HepG2 (cell line): ENCODE measurements around the gene ABHD15.

ENCODE experiments used
- NFRKB ChIP-seq: fragments of 450-650 bp; IDR thresholded peaks from 2 replicates; pipeline ENCODE4 v1.6.1; 2017
- REPIN1 ChIP-seq: sonication (generic); formaldehyde crosslinking; IDR thresholded peaks from 2 replicates; pipeline ENCODE4 v1.8.0; 2022; ENCODE audit warnings: missing genetic modification reagents, low read depth, mild to moderate bottlenecking, borderline replicate concordance
- YY1 ChIP-seq: IDR thresholded peaks from 2 replicates; pipeline ENCODE4 v1.6.1; 2011; ENCODE audit warnings: low read length, low read depth, moderate library complexity, mild to moderate bottlenecking; ENCODE audit not compliant: insufficient read depth, insufficient replicate concordance
- ZFP36 ChIP-seq: fragments of 150-350 bp; IDR thresholded peaks from 2 replicates; pipeline ENCODE4 v1.6.1; 2018; ENCODE audit warnings: borderline replicate concordance, low read length, low read depth; ENCODE audit not compliant: partially characterized antibody
- ZNF10 ChIP-seq: sonication (generic); formaldehyde crosslinking; IDR thresholded peaks from 2 replicates; pipeline ENCODE4 v1.4.0; 2020; ENCODE audit warnings: mild to moderate bottlenecking, low read depth, missing genetic modification reagents, borderline replicate concordance
- ZNF484 ChIP-seq: sonication (generic); formaldehyde crosslinking; IDR thresholded peaks from 2 replicates; pipeline ENCODE4 v1.5.1; 2020; ENCODE audit warnings: mild to moderate bottlenecking, low read depth, missing genetic modification reagents, borderline replicate concordance
- TF ChIP-seq, protein P1 (sequence below): conservative IDR thresholded peaks from 2 replicates; pipeline ENCODE4 v1.6.1; 2018; ENCODE audit warnings: missing genetic modification reagents

GRCh38 chr17:29607557-29608195 is 40.8 kb upstream of the ABHD15 start:
- no peak for TF ChIP-seq ZFP36
- no peak for TF ChIP-seq NFRKB
- no peak for TF ChIP-seq YY1
- no peak for TF ChIP-seq ZNF484
- no peak for TF ChIP-seq REPIN1 (CRISPR knock-in tag)
- no peak for TF ChIP-seq ZNF10 (CRISPR knock-in tag)
- TF ChIP-seq, protein P1, sequence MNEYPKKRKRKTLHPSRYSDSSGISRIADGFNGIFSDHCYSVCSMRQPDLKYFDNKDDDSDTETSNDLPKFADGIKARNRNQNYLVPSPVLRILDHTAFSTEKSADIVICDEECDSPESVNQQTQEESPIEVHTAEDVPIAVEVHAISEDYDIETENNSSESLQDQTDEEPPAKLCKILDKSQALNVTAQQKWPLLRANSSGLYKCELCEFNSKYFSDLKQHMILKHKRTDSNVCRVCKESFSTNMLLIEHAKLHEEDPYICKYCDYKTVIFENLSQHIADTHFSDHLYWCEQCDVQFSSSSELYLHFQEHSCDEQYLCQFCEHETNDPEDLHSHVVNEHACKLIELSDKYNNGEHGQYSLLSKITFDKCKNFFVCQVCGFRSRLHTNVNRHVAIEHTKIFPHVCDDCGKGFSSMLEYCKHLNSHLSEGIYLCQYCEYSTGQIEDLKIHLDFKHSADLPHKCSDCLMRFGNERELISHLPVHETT (CRISPR knock-in tag), result no peak
